Measurements from ENCODE around the gene SKOR2.

GRCh38 chr18:47250391-47251046 is 941 bp downstream of the SKOR2 start:
- TF ChIP-seq CTCF (IDR thresholded peaks at IDR 0.05) (no peak), POLR2A (IDR thresholded peaks at IDR 0.05) (no peak)
